Natural killer cell (primary cell): ENCODE results near the gene ATF4. TPM values are rescaled to one million over a fixed set of nuclear protein-coding genes. Genes with fewer than 3 reads are reported as not detected.

ENCODE experiments used
- ATAC-seq, 3 donors: fragments of 150-1000 bp in 2 of 3; fragments of 200-7000 bp in 1 of 3; cut with Tn5 transposase; 1 replicate in 1 of 3; 2 replicates in 2 of 3; pipeline ENCODE4 v1.10.0; 2021; ENCODE audit warnings: mild to moderate bottlenecking in 2 of 3, moderate library complexity in 2 of 3
- DNase-seq, 2 donors: peaks; one replicate each; pipeline versions ENCODE4 v3.0.0 to v3.0.0-alpha.2; 2013 to 2021; ENCODE audit warnings: mixed read lengths in 1 of 2
- H3K27ac ChIP-seq: one replicate; pipeline ENCODE4 v1.5.1; 2013; ENCODE audit warnings: mild to moderate bottlenecking, low read length
- H3K27me3 ChIP-seq: one replicate; pipeline ENCODE4 v1.6.1; 2013; ENCODE audit warnings: low read length; ENCODE audit not compliant: control insufficient read depth, insufficient read depth
- H3K36me3 ChIP-seq: one replicate; pipeline ENCODE4 v1.6.1; 2013; ENCODE audit warnings: low read length; ENCODE audit not compliant: control insufficient read depth, insufficient read depth
- H3K4me1 ChIP-seq: one replicate; pipeline ENCODE4 v1.6.1; 2013; ENCODE audit warnings: low read length; ENCODE audit not compliant: control insufficient read depth, insufficient read depth
- H3K4me3 ChIP-seq: one replicate; pipeline ENCODE4 v1.5.1; 2013; ENCODE audit warnings: low read length
- H3K9me3 ChIP-seq: one replicate; pipeline ENCODE4 v1.6.1; 2013; ENCODE audit warnings: low read length; ENCODE audit not compliant: control insufficient read depth, insufficient read depth
- H3K27ac Mint-ChIP-seq, 2 donors: one replicate each; pipeline ENCODE4 v1.8.0; 2022; ENCODE audit warnings: mild to moderate bottlenecking in 2 of 2, mixed read lengths in 2 of 2, moderate library complexity in 1 of 2
- H3K27me3 Mint-ChIP-seq, 2 donors: one replicate each; pipeline ENCODE4 v1.8.0; 2022; ENCODE audit warnings: low read depth in 2 of 2, mixed read lengths in 2 of 2
- H3K36me3 Mint-ChIP-seq: one replicate; pipeline ENCODE4 v1.8.0; 2022; ENCODE audit warnings: mixed read lengths
- H3K4me1 Mint-ChIP-seq, 2 donors: one replicate each; pipeline ENCODE4 v1.8.0; 2022; ENCODE audit warnings: mixed read lengths in 2 of 2
- H3K4me3 Mint-ChIP-seq: one replicate; pipeline ENCODE4 v1.8.0; 2022; ENCODE audit warnings: mild to moderate bottlenecking, moderate library complexity, mixed read lengths
- H3K9me3 Mint-ChIP-seq, 2 donors: one replicate each; pipeline ENCODE4 v1.8.0; 2022; ENCODE audit warnings: mixed read lengths in 2 of 2
- CTCF ChIP-seq: fragments of 200-600 bp; IDR thresholded peaks from one replicate; pipeline ENCODE4 v1.8.0; 2022; ENCODE audit warnings: antibody characterized with exemption
- WGBS: methylation state at CpG from one replicate; pipeline ENCODE4 v1.1.7; 2013; ENCODE audit warnings: missing lambda C conversion rate; ENCODE audit not compliant: insufficient coverage; 5-methylcytosine and 5-hydroxymethylcytosine counted together
- intact Hi-C: fragments of 100-400 bp; cut with micrococcal nuclease; formaldehyde crosslinking; loops from one replicate; pipeline ENCODE4 v1.14.2; 2022
- total RNA-seq, 4 donors: library from RNA; stranded (reverse); fragments of 120-200 nt in 1 of 4; gene quantifications; one replicate each; pipeline versions ENCODE4 v1.2.3 to v1.2.4, GENCODE V29; 2013 to 2022

Gene ATF4
- total RNA-seq, 3 donors from 2014 or later (not counting 1 experiment from before 2014, with no cell fraction given), result 235 to 242 (median 238) TPM

- 89% methylated on average over 7 of the region's 9 CpGs for WGBS
- TF ChIP-seq CTCF, result no peak
- Histone ChIP-seq H3K4me3 (no peak overlapping the region), H3K36me3 (no peaks in the 10 kb centered on the region), H3K9me3 (no peaks in the 10 kb centered on the region), H3K4me1 (peaks cover 5% of the 10 kb centered on the region), H3K27me3 (no peaks in the 10 kb centered on the region), H3K27ac (no peak overlapping the region)
- Mint-ChIP-seq H3K36me3 (no peaks in the 10 kb centered on the region), H3K4me1 (peaks cover 6 to 7% of the 10 kb centered on the region in 2 donors), H3K4me3 (no peak overlapping the region), H3K27me3 (no peaks in the 10 kb centered on the region), H3K9me3 (no peaks in the 10 kb centered on the region), H3K27ac (no peak overlapping the region)
- intact Hi-C loops, result no loop called here
- ATAC-seq (no peak), DNase-seq (no peak)
Observed at GRCh38 chr22:39490966-39491680, 29.2 kb upstream of the ATF4 start.

GRCh38 chr22:39491696-39492095 lies 28.7 kb upstream of the ATF4 start:
- ATAC-seq, result no peak
- intact Hi-C loops, result no loop called here
- H3K4me3 Mint-ChIP-seq, result no peak overlapping the region

GRCh38 chr22:39492186-39492585 lies 28.2 kb upstream of the ATF4 start:
- Histone ChIP-seq H3K36me3 (no peaks in the 10 kb centered on the region), H3K4me1 (peaks cover 5% of the 10 kb centered on the region), H3K27ac (no peak overlapping the region), H3K9me3 (no peaks in the 10 kb centered on the region), H3K4me3 (no peak overlapping the region), H3K27me3 (no peaks in the 10 kb centered on the region)
- H3K4me3 Mint-ChIP-seq, result no peak overlapping the region
- H3K9me3 Mint-ChIP-seq, result no peaks in the 10 kb centered on the region
- no peak for TF ChIP-seq CTCF
- intact Hi-C loops, result no loop called here
- peaks cover 6 to 7% of the 10 kb centered on the region in 2 donors for H3K4me1 Mint-ChIP-seq
- H3K36me3 Mint-ChIP-seq, result no peaks in the 10 kb centered on the region
- H3K27me3 Mint-ChIP-seq, result no peaks in the 10 kb centered on the region
- no peak for DNase-seq
- ATAC-seq, result no peak
- no peak overlapping the region for H3K27ac Mint-ChIP-seq
- 70% methylated on average over 3 of the region's 3 CpGs for WGBS

More at GRCh38 chr22:39491696-39492095, 28.7 kb upstream of the ATF4 start:
- Mint-ChIP-seq H3K9me3 (no peaks in the 10 kb centered on the region), H3K36me3 (no peaks in the 10 kb centered on the region), H3K27me3 (no peaks in the 10 kb centered on the region), H3K27ac (no peak overlapping the region), H3K4me1 (peaks cover 6 to 7% of the 10 kb centered on the region in 2 donors)
- no peaks in the 10 kb centered on the region for H3K27me3 ChIP-seq
- 88% methylated on average over 6 of the region's 6 CpGs for WGBS
- H3K4me1 ChIP-seq, result peaks cover 5% of the 10 kb centered on the region
- no peak for TF ChIP-seq CTCF
- H3K27ac ChIP-seq, result no peak overlapping the region
- H3K9me3 ChIP-seq, result no peaks in the 10 kb centered on the region
- DNase-seq, result no peak
- H3K4me3 ChIP-seq, result no peak overlapping the region
- H3K36me3 ChIP-seq, result no peaks in the 10 kb centered on the region

GRCh38 chr22:39493759-39494158 lies 26.6 kb upstream of the ATF4 start:
- Histone ChIP-seq H3K9me3 (no peaks in the 10 kb centered on the region), H3K4me3 (no peak overlapping the region), H3K27me3 (no peaks in the 10 kb centered on the region), H3K27ac (no peak overlapping the region), H3K4me1 (peaks cover 5% of the 10 kb centered on the region), H3K36me3 (no peaks in the 10 kb centered on the region)
- no peaks in the 10 kb centered on the region for H3K27me3 Mint-ChIP-seq
- intact Hi-C loops, result no loop called here
- DNase-seq (no peak), ATAC-seq (no peak)
- no peaks in the 10 kb centered on the region for H3K9me3 Mint-ChIP-seq
- H3K4me1 Mint-ChIP-seq, result peaks cover 6 to 7% of the 10 kb centered on the region in 2 donors
- whole genome bisulfite sequencing, result 83% methylated on average over 4 of the region's 4 CpGs
- H3K36me3 Mint-ChIP-seq, result no peaks in the 10 kb centered on the region
- TF ChIP-seq CTCF, result no peak
- no peak overlapping the region for H3K4me3 Mint-ChIP-seq
- no peak overlapping the region for H3K27ac Mint-ChIP-seq
